Measurements from ENCODE around the gene ANKRD6.

ANKRD6 gene

DNA sequence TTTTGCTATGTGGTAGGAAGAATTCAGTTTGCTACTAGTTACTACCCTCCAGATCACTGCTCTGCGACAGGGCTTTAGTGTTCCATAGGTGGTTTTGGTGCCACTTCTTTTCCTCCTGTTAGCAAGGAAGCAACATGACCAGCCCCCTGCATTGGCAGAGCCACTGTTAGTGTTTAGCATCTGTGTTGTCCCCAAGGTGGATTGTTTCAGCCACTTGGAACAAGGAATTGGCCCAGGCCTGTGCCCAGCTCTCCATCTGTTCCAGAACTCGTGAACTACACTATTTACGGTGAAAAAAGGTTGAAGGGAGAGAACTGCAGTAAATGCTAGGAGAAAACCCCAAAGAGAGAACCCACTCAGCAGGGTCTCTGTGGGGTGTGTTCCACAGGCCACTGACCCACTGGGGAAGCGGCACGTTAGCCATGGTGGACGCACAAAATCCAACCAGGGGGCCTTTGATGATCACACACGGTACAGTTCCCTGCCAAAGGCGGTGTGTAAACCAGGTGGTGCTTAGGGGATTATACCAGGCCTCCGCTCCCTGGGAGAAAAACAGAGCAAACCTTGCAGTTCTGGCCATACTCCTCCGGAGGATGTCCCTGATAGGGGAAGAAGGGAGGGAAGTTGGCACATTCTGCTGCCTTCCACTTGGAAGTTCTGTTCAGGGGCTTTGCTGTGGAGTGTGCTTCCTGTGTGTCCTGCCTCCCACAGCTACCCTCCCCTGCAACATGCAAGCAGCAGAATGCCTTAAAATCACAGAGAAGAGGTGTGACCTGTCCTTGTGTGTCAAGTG is 133.3 kb downstream of the ANKRD6 start:
- H3K27ac ChIP-seq (replicated peaks; ENCODE audit: low read length), result peak overlapping the region; percentile 94

GRCh38 chr6:89566930-89567629 is 134.1 kb downstream of the ANKRD6 start:
- no peaks in the 10 kb centered on the region for H3K9me3 ChIP-seq (replicated peaks in 1 of 2; ENCODE audit: control insufficient read depth in 2 of 2, insufficient read depth in 1 of 2, low read depth in 1 of 2, low read length in 2 of 2)
- H3K23ac ChIP-seq (ENCODE audit: low read depth, low read length, poor library complexity), result no peak overlapping the region
- H2AFZ ChIP-seq (ENCODE audit: low read length), result peak overlapping the region; percentile 57
- peak overlapping the region; percentile 94 for H3K27ac ChIP-seq (replicated peaks; ENCODE audit: low read length)
- no peaks in the 10 kb centered on the region for H3K27me3 ChIP-seq (ENCODE audit: control insufficient read depth in 3 of 3, insufficient read depth in 3 of 3, low read depth in 1 of 3, low read length in 3 of 3)
- no peak overlapping the region for H3K18ac ChIP-seq (ENCODE audit: low read length)
- no peak overlapping the region for H3K4ac ChIP-seq (ENCODE audit: low read length)
- no CpG with 5 or more reads among the region's 16 CpGs for WGBS, 2 donors (ENCODE audit: extremely low coverage in 2 of 2, insufficient read length in 2 of 2, insufficient replicate concordance in 1 of 2)
- H2AK5ac ChIP-seq (ENCODE audit: low read depth, low read length), result no peak overlapping the region
- H2BK120ac ChIP-seq (ENCODE audit: low read depth, low read length), result no peak overlapping the region
- H3K14ac ChIP-seq (ENCODE audit: low read length), result no peak overlapping the region
- H3K79me1 ChIP-seq (ENCODE audit: low read depth, low read length), result no peaks in the 10 kb centered on the region
- H3K36me3 ChIP-seq (replicated peaks in 1 of 2; ENCODE audit: control insufficient read depth in 2 of 2, insufficient read depth in 2 of 2, low read length in 2 of 2), result peaks cover 0 to 2% of the 10 kb centered on the region in 2 donors
- no peak overlapping the region for H3K9ac ChIP-seq (ENCODE audit: low read depth, low read length, poor library complexity)
- H4K8ac ChIP-seq (ENCODE audit: low read depth, low read length), result no peak overlapping the region
- H2BK15ac ChIP-seq (ENCODE audit: low read length), result no peak overlapping the region
- H2BK5ac ChIP-seq (ENCODE audit: low read length), result peak overlapping the region; percentile 80
- peak; percentile 91 for DNase-seq (ENCODE audit: low spot score)
- H3K4me2 ChIP-seq (ENCODE audit: insufficient read depth, low read length, poor library complexity, severe bottlenecking), result no peak overlapping the region
- no peak overlapping the region for H4K91ac ChIP-seq (ENCODE audit: low read depth, low read length, poor library complexity)
- peak overlapping the region in 1 of 2 donors; percentile 30 for H3K4me3 ChIP-seq (ENCODE audit: low read length in 2 of 2)
- peaks cover 41 to 47% of the 10 kb centered on the region in 2 donors for H3K4me1 ChIP-seq (ENCODE audit: control insufficient read depth in 2 of 2, insufficient read depth in 1 of 2, low read depth in 1 of 2, low read length in 2 of 2)
- H2BK12ac ChIP-seq (ENCODE audit: low read length), result no peak overlapping the region

More for the DNA sequence above, 133.3 kb downstream of the ANKRD6 start:
- H3K27me3 ChIP-seq (ENCODE audit: control insufficient read depth in 3 of 3, insufficient read depth in 3 of 3, low read depth in 1 of 3, low read length in 3 of 3), result no peaks in the 10 kb centered on the region
- H3K36me3 ChIP-seq (replicated peaks in 1 of 2; ENCODE audit: control insufficient read depth in 2 of 2, insufficient read depth in 2 of 2, low read length in 2 of 2), result peaks cover 0 to 2% of the 10 kb centered on the region in 2 donors
- peak overlapping the region; percentile 13 for H2BK15ac ChIP-seq (ENCODE audit: low read length)
- H3K79me1 ChIP-seq (ENCODE audit: low read depth, low read length), result no peaks in the 10 kb centered on the region
- H2BK120ac ChIP-seq (ENCODE audit: low read depth, low read length), result peak overlapping the region; percentile 32
- H3K23ac ChIP-seq (ENCODE audit: low read depth, low read length, poor library complexity), result no peak overlapping the region
- H2BK5ac ChIP-seq (ENCODE audit: low read length), result peak overlapping the region; percentile 80
- H3K9ac ChIP-seq (ENCODE audit: low read depth, low read length, poor library complexity), result no peak overlapping the region
- H4K8ac ChIP-seq (ENCODE audit: low read depth, low read length), result no peak overlapping the region
- peak; percentile 9 for DNase-seq (ENCODE audit: low spot score)
- peak overlapping the region; percentile 15 for H3K4me2 ChIP-seq (ENCODE audit: insufficient read depth, low read length, poor library complexity, severe bottlenecking)
- no peaks in the 10 kb centered on the region for H3K9me3 ChIP-seq (replicated peaks in 1 of 2; ENCODE audit: control insufficient read depth in 2 of 2, insufficient read depth in 1 of 2, low read depth in 1 of 2, low read length in 2 of 2)
- no CpG with 5 or more reads among the region's 10 CpGs for WGBS, 2 donors (ENCODE audit: extremely low coverage in 2 of 2, insufficient read length in 2 of 2, insufficient replicate concordance in 1 of 2)
- peak overlapping the region; percentile 31 for H3K4ac ChIP-seq (ENCODE audit: low read length)
- peak overlapping the region; percentile 66 for H2AK5ac ChIP-seq (ENCODE audit: low read depth, low read length)
- peak overlapping the region; percentile 53 for H3K18ac ChIP-seq (ENCODE audit: low read length)
- peaks cover 46 to 52% of the 10 kb centered on the region in 2 donors for H3K4me1 ChIP-seq (ENCODE audit: control insufficient read depth in 2 of 2, insufficient read depth in 1 of 2, low read depth in 1 of 2, low read length in 2 of 2)
- H2AFZ ChIP-seq (ENCODE audit: low read length), result peak overlapping the region; percentile 57
- H2BK12ac ChIP-seq (ENCODE audit: low read length), result peak overlapping the region; percentile 35
- H4K91ac ChIP-seq (ENCODE audit: low read depth, low read length, poor library complexity), result peak overlapping the region; percentile 81
- H3K14ac ChIP-seq (ENCODE audit: low read length), result no peak overlapping the region
- H3K4me3 ChIP-seq (ENCODE audit: low read length in 2 of 2), result peak overlapping the region in 1 of 2 donors; percentile 30

DNA sequence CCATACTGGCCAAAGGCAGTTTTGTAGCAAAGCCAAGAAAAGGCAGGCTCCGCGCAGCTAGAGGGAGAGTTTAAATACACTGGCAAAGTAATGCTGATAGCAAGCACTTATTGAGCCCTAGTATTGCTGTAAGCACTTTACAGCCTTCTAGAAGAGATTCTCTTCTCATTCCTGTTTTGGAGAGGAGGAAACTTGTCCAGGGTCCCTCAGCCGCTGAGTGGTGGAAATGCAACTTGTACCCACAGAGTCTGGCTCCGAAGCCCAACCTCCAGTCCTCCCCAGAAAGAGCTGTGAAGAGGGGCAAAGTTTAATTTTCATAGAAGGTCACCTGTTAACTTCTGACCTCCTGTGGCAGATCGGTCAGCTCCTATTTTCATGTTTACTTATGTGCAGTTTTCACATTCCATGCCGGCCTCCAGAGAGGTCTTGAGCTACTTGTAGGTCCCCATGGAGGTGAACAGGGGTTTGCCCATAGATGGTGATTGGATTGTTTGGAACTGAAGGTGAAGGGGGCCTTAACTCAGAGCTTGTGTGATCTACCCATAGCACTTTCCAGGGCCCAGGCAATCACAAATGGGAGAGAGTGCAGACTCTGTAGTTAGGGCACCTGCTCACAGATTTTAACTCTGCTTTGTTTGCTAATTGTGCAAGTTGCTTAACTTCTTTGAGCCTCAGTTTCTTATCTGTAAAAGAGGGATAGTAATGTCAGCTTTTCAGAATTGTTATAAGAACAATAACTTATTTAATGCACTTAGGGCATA is 134.9 kb downstream of the ANKRD6 start:
- peak overlapping the region; percentile 15 for H3K18ac ChIP-seq (ENCODE audit: low read length)
- H2BK120ac ChIP-seq (ENCODE audit: low read depth, low read length), result no peak overlapping the region
- H3K27ac ChIP-seq (replicated peaks; ENCODE audit: low read length), result peak overlapping the region; percentile 94
- no peak overlapping the region for H3K9ac ChIP-seq (ENCODE audit: low read depth, low read length, poor library complexity)
- H4K8ac ChIP-seq (ENCODE audit: low read depth, low read length), result no peak overlapping the region
- H2BK5ac ChIP-seq (ENCODE audit: low read length), result peak overlapping the region; percentile 0
- no peak overlapping the region for H3K23ac ChIP-seq (ENCODE audit: low read depth, low read length, poor library complexity)
- WGBS, 2 donors (ENCODE audit: extremely low coverage in 2 of 2, insufficient read length in 2 of 2, insufficient replicate concordance in 1 of 2), result no CpG with 5 or more reads among the region's 6 CpGs
- peak overlapping the region; percentile 57 for H2AK5ac ChIP-seq (ENCODE audit: low read depth, low read length)
- H3K36me3 ChIP-seq (replicated peaks in 1 of 2; ENCODE audit: control insufficient read depth in 2 of 2, insufficient read depth in 2 of 2, low read length in 2 of 2), result peaks cover 0 to 2% of the 10 kb centered on the region in 2 donors
- H2BK12ac ChIP-seq (ENCODE audit: low read length), result no peak overlapping the region
- peak overlapping the region in 1 of 2 donors; percentile 27 for H3K4me3 ChIP-seq (ENCODE audit: low read length in 2 of 2)
- H3K4me2 ChIP-seq (ENCODE audit: insufficient read depth, low read length, poor library complexity, severe bottlenecking), result no peak overlapping the region
- H4K91ac ChIP-seq (ENCODE audit: low read depth, low read length, poor library complexity), result no peak overlapping the region
- no peak overlapping the region for H2BK15ac ChIP-seq (ENCODE audit: low read length)
- no peak overlapping the region for H3K4ac ChIP-seq (ENCODE audit: low read length)
- H3K4me1 ChIP-seq (ENCODE audit: control insufficient read depth in 2 of 2, insufficient read depth in 1 of 2, low read depth in 1 of 2, low read length in 2 of 2), result peaks cover 34 to 39% of the 10 kb centered on the region in 2 donors
- no peaks in the 10 kb centered on the region for H3K9me3 ChIP-seq (replicated peaks in 1 of 2; ENCODE audit: control insufficient read depth in 2 of 2, insufficient read depth in 1 of 2, low read depth in 1 of 2, low read length in 2 of 2)
- H3K27me3 ChIP-seq (ENCODE audit: control insufficient read depth in 3 of 3, insufficient read depth in 3 of 3, low read depth in 1 of 3, low read length in 3 of 3), result no peaks in the 10 kb centered on the region
- no peak overlapping the region for H3K14ac ChIP-seq (ENCODE audit: low read length)
- peak overlapping the region; percentile 57 for H2AFZ ChIP-seq (ENCODE audit: low read length)
- H3K79me1 ChIP-seq (ENCODE audit: low read depth, low read length), result no peaks in the 10 kb centered on the region
- no peak for DNase-seq (ENCODE audit: low spot score)
